Mesothelial cell of epicardium (in vitro differentiated cells): ENCODE data around the gene FRY. TPM values are rescaled to one million over a fixed set of nuclear protein-coding genes. Genes with fewer than 3 reads are reported as not detected.

Experiments
- DNase-seq, 2 experiments: peaks; one replicate each; pipeline ENCODE4 v3.0.0; 2021; ENCODE audit warnings: low spot score in 2 of 2; ENCODE audit not compliant: unreplicated experiment in 2 of 2
- H3K27ac Mint-ChIP-seq: 2 replicates; pipeline ENCODE4 v1.8.0; 2021; ENCODE audit warnings: mixed read lengths
- H3K27me3 Mint-ChIP-seq: 2 replicates; pipeline ENCODE4 v1.8.0; 2021; ENCODE audit warnings: low read depth, mixed read lengths
- H3K36me3 Mint-ChIP-seq: 2 replicates; pipeline ENCODE4 v1.8.0; 2021; ENCODE audit warnings: mixed read lengths
- H3K4me1 Mint-ChIP-seq: 2 replicates; pipeline ENCODE4 v1.8.0; 2021; ENCODE audit warnings: mixed read lengths
- H3K4me3 Mint-ChIP-seq: 2 replicates; pipeline ENCODE4 v1.8.0; 2021; ENCODE audit warnings: mild to moderate bottlenecking, moderate library complexity, mixed read lengths
- H3K9me3 Mint-ChIP-seq: 2 replicates; pipeline ENCODE4 v1.8.0; 2021; ENCODE audit warnings: mixed read lengths
- total RNA-seq: library from RNA; stranded (reverse); gene quantifications from 3 replicates; pipeline ENCODE4 v1.2.1, GENCODE V29; 2021
- TF ChIP-seq, protein P1 (sequence below): fragments of 200-600 bp; sonication (generic); IDR thresholded peaks from one replicate; pipeline ENCODE4 v1.5.0; 2021; ENCODE audit warnings: antibody characterized with exemption; ENCODE audit not compliant: unreplicated experiment

FRY gene
- total RNA-seq, 1 donor from 2014 or later: 18.1 TPM

DNA sequence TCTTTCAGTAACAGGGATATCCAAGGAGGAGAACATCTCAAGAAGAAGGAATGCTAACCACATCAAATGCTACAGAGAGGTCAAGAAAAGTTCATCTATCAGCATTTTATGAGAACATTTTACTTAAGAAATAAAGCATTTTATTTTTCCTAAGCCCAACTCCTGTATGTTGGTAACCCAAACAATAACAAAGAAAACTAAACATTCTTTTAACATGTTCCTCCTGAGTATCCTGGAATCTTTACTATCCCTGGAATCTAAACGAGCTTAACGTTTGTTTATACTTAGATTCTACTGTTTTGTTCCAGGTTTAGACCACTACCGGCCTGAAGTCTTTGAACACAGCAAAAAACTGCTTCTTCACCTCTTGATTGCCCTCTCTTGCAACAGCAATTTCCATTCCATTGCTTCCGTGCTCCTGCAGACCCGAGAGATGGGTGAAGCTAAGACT, 193.9 kb downstream of the FRY start:
- Mint-ChIP-seq H3K4me1 (peaks cover 20% of the 10 kb centered on the region), H3K4me3 (no peak overlapping the region), H3K27me3 (no peaks in the 10 kb centered on the region), H3K9me3 (no peaks in the 10 kb centered on the region), H3K27ac (peak overlapping the region; percentile 85), H3K36me3 (peaks cover 13% of the 10 kb centered on the region)
- no peak for DNase-seq
- TF ChIP-seq, protein P1, sequence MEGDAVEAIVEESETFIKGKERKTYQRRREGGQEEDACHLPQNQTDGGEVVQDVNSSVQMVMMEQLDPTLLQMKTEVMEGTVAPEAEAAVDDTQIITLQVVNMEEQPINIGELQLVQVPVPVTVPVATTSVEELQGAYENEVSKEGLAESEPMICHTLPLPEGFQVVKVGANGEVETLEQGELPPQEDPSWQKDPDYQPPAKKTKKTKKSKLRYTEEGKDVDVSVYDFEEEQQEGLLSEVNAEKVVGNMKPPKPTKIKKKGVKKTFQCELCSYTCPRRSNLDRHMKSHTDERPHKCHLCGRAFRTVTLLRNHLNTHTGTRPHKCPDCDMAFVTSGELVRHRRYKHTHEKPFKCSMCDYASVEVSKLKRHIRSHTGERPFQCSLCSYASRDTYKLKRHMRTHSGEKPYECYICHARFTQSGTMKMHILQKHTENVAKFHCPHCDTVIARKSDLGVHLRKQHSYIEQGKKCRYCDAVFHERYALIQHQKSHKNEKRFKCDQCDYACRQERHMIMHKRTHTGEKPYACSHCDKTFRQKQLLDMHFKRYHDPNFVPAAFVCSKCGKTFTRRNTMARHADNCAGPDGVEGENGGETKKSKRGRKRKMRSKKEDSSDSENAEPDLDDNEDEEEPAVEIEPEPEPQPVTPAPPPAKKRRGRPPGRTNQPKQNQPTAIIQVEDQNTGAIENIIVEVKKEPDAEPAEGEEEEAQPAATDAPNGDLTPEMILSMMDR: no peak

GRCh38 chr13:32228330-32229041, 196.9 kb downstream of the FRY start:
- H3K9me3 Mint-ChIP-seq: no peaks in the 10 kb centered on the region
- no peak for DNase-seq
- TF ChIP-seq, protein P1: no peak

DNA sequence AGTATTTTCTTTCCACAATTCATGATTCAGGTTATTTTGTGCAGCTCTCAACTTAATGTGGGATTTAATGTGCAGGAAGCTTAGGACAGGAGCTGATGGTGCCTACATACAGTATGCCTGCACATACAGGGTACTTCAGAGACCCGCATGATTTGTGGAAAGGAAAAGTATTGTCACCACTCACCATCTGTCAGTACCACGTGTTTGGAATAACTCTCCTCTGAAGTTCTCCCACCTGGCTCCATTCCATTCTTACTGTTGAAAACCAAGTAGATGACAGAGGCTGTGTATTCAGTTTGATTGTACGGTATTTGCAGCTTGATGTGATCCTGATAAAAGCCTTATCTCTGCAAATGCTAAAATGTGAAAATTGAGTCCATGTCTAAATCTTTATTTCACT, 197.9 kb downstream of the FRY start:
- Mint-ChIP-seq H3K36me3 (peaks cover 14% of the 10 kb centered on the region), H3K4me3 (no peak overlapping the region), H3K27me3 (no peaks in the 10 kb centered on the region), H3K27ac (peak overlapping the region; percentile 69), H3K9me3 (no peaks in the 10 kb centered on the region), H3K4me1 (peaks cover 17% of the 10 kb centered on the region)
- TF ChIP-seq, protein P1: no peak
- no peak for DNase-seq

More at GRCh38 chr13:32228330-32229041, 196.9 kb downstream of the FRY start:
- Mint-ChIP-seq H3K36me3 (peaks cover 13% of the 10 kb centered on the region), H3K27ac (no peak overlapping the region), H3K4me3 (no peak overlapping the region), H3K27me3 (no peaks in the 10 kb centered on the region), H3K4me1 (peaks cover 17% of the 10 kb centered on the region)

DNA sequence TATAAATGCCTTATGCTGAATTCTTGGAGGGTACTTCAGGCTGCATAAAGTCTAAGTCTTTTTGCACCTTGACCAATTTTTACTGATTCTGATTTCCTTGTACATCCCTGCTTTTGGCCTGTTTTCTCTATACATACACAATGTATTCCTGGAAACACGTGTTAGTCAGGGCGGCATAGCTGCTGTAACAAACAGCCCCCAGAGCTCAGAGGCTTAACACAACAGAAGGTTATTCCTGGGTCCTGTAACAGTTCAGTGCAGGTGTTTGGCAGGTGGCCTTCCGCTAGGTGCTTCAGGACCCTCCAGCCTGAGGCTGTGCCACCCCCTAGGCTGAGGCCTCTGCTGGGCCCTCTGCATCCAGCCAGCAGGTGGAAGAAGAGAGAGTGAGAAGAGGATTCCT, 200.7 kb downstream of the FRY start:
- peaks cover 5% of the 10 kb centered on the region for H3K4me1 Mint-ChIP-seq
- H3K27me3 Mint-ChIP-seq: no peaks in the 10 kb centered on the region
- H3K4me3 Mint-ChIP-seq: no peak overlapping the region

DNA sequence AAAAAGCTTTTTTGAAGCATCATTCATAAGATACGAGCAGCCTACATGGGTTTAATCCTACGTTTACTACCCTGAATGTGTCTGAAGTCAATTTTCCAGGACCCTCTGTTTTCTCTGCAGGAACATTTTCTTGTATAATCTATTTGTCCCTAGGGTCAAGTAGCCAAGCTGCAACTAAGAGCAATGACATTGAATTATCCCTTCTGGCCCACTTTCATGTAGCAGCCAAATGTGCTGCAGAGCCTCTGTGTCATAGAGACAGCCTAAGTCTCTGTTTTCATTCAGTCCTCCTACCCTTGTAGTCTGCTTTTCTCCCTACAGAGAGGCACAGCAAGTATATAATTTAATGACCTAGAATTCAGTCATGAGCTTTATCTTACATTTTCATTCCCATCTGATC, 201.5 kb downstream of the FRY start:
- TF ChIP-seq, protein P1: no peak

More for the DNA sequence above, 200.7 kb downstream of the FRY start:
- Mint-ChIP-seq H3K27ac (no peak overlapping the region), H3K36me3 (peaks cover 26% of the 10 kb centered on the region), H3K9me3 (no peaks in the 10 kb centered on the region)
- TF ChIP-seq, protein P1: no peak
- DNase-seq: no peak

More for the DNA sequence above, 201.5 kb downstream of the FRY start:
- Mint-ChIP-seq H3K4me1 (peaks cover 5% of the 10 kb centered on the region), H3K36me3 (peaks cover 28% of the 10 kb centered on the region), H3K27ac (no peak overlapping the region), H3K27me3 (no peaks in the 10 kb centered on the region), H3K9me3 (no peaks in the 10 kb centered on the region), H3K4me3 (no peak overlapping the region)
- no peak for DNase-seq
